B cell (primary cell): Measurements from ENCODE around the gene ABCD4. TPM values are rescaled to one million over a fixed set of nuclear protein-coding genes. Genes with fewer than 3 reads are reported as not detected.

ENCODE experiments used
- ATAC-seq: fragments of 200-7000 bp; cut with Tn5 transposase; one replicate; pipeline ENCODE4 v1.10.0; 2021; ENCODE audit warnings: low read depth, mild to moderate bottlenecking, moderate number of reproducible peaks, moderate library complexity
- CTCF ChIA-PET: fragments of 350-600 bp; sonication (Branson Sonifier 250); formaldehyde crosslinking; loops from one replicate; lab custom pipeline; 2021; ENCODE audit warnings: antibody characterized with exemption, inconsistent platforms; lab: Charles Lee
- POLR2A ChIA-PET: fragments of 350-600 bp; sonication (Branson Sonifier 250); formaldehyde crosslinking; loops from one replicate; lab custom pipeline; 2021; ENCODE audit warnings: antibody characterized with exemption; lab: Charles Lee
- DNase-seq: peaks from one replicate; pipeline ENCODE4 v3.0.0; 2013
- H2AFZ ChIP-seq: 2 replicates; pipeline ENCODE4 v1.6.1; 2012; ENCODE audit warnings: mild to moderate bottlenecking, low read depth, low read length; ENCODE audit not compliant: insufficient read depth, poor library complexity, severe bottlenecking
- H3K27ac ChIP-seq, 2 donors: 1 replicate in 1 of 2; 2 replicates in 1 of 2; pipeline ENCODE4 v1.5.1; 2012 to 2013; ENCODE audit warnings: low read length in 2 of 2, mild to moderate bottlenecking in 2 of 2, moderate library complexity in 1 of 2
- H3K27me3 ChIP-seq, 4 experiments: fragments of 200-600 bp in 1 of 4; sonication (generic) in 1 of 4; replicated peaks in 1 of 4; 1 replicate in 2 of 4; 2 replicates in 2 of 4; pipeline versions ENCODE4 v1.6.1 to v1.7.0; 2013 to 2016; ENCODE audit warnings: low read length in 3 of 4, mild to moderate bottlenecking in 2 of 4, mixed read lengths in 1 of 4, moderate library complexity in 1 of 4; ENCODE audit not compliant: insufficient read depth in 4 of 4, control insufficient read depth in 3 of 4; ENCODE audit errors: control extremely low read depth in 1 of 4
- H3K36me3 ChIP-seq, 2 experiments: replicated peaks in 1 of 2; 1 replicate in 1 of 2; 2 replicates in 1 of 2; pipeline versions ENCODE4 v1.6.1 to v1.7.1; 2013; ENCODE audit warnings: low read length in 1 of 2; ENCODE audit not compliant: insufficient read depth in 2 of 2, control insufficient read depth in 1 of 2; ENCODE audit errors: control extremely low read depth in 1 of 2, extremely low read depth in 1 of 2
- H3K4me1 ChIP-seq, 2 donors: fragments of 200-600 bp in 1 of 2; sonication (generic) in 1 of 2; 1 replicate in 1 of 2; 2 replicates in 1 of 2; pipeline versions ENCODE4 v1.5.1 to v1.6.1; 2013 to 2017; ENCODE audit warnings: low read length in 2 of 2; ENCODE audit not compliant: control insufficient read depth in 2 of 2, insufficient read depth in 2 of 2
- H3K4me2 ChIP-seq: replicated peaks from 2 replicates; pipeline ENCODE3; 2012; ENCODE audit warnings: mild to moderate bottlenecking, low read depth, low read length; ENCODE audit not compliant: poor library complexity, severe bottlenecking
- H3K4me3 ChIP-seq, 5 experiments: fragments of 200-600 bp in 1 of 5; sonication (generic) in 1 of 5; 1 replicate in 3 of 5; 2 replicates in 2 of 5; pipeline versions ENCODE4 v1.5.1 to v1.7.0; 2011 to 2016; ENCODE audit warnings: low read length in 4 of 5, mild to moderate bottlenecking in 4 of 5, low read depth in 2 of 5, control low read depth in 1 of 5, moderate library complexity in 1 of 5; ENCODE audit not compliant: insufficient read depth in 1 of 5; ENCODE audit errors: control extremely low read depth in 1 of 5, extremely low read depth in 1 of 5
- H3K79me2 ChIP-seq: fragments of 200-600 bp; sonication (generic); one replicate; pipeline ENCODE4 v1.6.0; 2016; ENCODE audit warnings: low read length; ENCODE audit not compliant: control insufficient read depth, insufficient read depth
- H3K9ac ChIP-seq: fragments of 200-600 bp; sonication (generic); 2 replicates; pipeline ENCODE4 v1.6.1; 2017; ENCODE audit warnings: mild to moderate bottlenecking, low read length, moderate library complexity
- H3K9me3 ChIP-seq, 3 donors: one replicate each; pipeline versions ENCODE4 v1.6.1 to v1.7.1; 2013; ENCODE audit warnings: low read length in 2 of 3; ENCODE audit not compliant: control insufficient read depth in 2 of 3, insufficient read depth in 1 of 3; ENCODE audit errors: control extremely low read depth in 1 of 3
- H4K20me1 ChIP-seq: 2 replicates; pipeline ENCODE4 v1.6.0; 2012; ENCODE audit warnings: mild to moderate bottlenecking, low read length; ENCODE audit not compliant: insufficient read depth, control insufficient read depth, poor library complexity, severe bottlenecking
- H3K27ac Mint-ChIP-seq: one replicate; pipeline ENCODE4 v1.8.0; 2021; ENCODE audit warnings: mixed read lengths
- H3K27me3 Mint-ChIP-seq: one replicate; pipeline ENCODE4 v1.8.0; 2021; ENCODE audit warnings: mixed read lengths
- H3K4me1 Mint-ChIP-seq: one replicate; pipeline ENCODE4 v1.8.0; 2021; ENCODE audit warnings: mixed read lengths
- H3K4me3 Mint-ChIP-seq: one replicate; pipeline ENCODE4 v1.8.0; 2021; ENCODE audit warnings: mixed read lengths
- H3K9me3 Mint-ChIP-seq: one replicate; pipeline ENCODE4 v1.8.0; 2022; ENCODE audit warnings: mixed read lengths; ENCODE audit not compliant: insufficient read depth
- CTCF ChIP-seq: fragments of 200-600 bp; IDR thresholded peaks from one replicate; pipeline ENCODE4 v1.8.0; 2022; ENCODE audit warnings: antibody characterized with exemption, mild to moderate bottlenecking
- EZH2 ChIP-seq: IDR thresholded peaks from 2 replicates; pipeline ENCODE4 v1.6.1; 2012; ENCODE audit warnings: borderline replicate concordance, low read depth, mild to moderate bottlenecking, moderate library complexity, low read length; ENCODE audit not compliant: insufficient read depth, poor library complexity, severe bottlenecking
- WGBS: methylation state at CpG from one replicate; pipeline ENCODE4 v1.1.5; 2013; ENCODE audit warnings: missing lambda C conversion rate; ENCODE audit not compliant: insufficient coverage; 5-methylcytosine and 5-hydroxymethylcytosine counted together
- intact Hi-C: fragments of 100-400 bp; cut with micrococcal nuclease; formaldehyde crosslinking; loops from one replicate; pipeline ENCODE4 v1.10.0; 2022
- polyA plus RNA-seq: library from polyadenylated mRNA; depleted of rRNA; stranded (reverse); fragments of >200 nt; gene quantifications from 2 replicates; pipeline ENCODE4 v1.2.3, GENCODE V29; 2012
- total RNA-seq, 2 donors: library from RNA; stranded (reverse); fragments of 120-200 nt in 1 of 2; gene quantifications; 1 replicate in 1 of 2; 2 replicates in 1 of 2; pipeline versions ENCODE4 v1.2.3 to v1.2.4, GENCODE V29; 2013 to 2022

ABCD4 gene
- total and polyA plus RNA-seq, 2 donors (not counting 1 experiment from before 2014, with no cell fraction given) = 90.0 to 125 TPM

DNA sequence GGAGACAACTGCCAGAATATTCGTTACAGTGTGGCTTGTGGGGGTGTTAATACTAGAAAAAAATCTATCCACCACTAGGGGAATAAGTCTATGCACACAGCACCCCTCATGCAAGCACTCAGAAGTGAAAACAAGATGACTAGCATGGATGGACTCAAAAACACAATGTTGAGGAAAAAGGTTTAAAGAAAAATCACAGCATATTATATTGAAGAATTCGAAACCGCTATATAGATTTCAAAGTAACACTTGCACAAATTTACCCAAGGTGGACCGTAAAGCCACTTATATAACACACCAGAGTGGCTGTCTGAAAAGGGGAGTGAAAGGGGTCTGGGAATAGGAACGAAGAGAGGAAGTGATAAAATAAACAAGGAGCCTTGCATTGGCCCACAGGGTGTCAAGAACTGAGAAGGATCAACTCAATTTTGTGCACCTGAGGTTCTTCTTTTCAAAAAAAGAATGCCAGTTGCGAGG lies 544 bp downstream of the ABCD4 start:
- ATAC-seq (peak; percentile 37), DNase-seq (peak; percentile 70)
- Histone ChIP-seq H3K4me2 (peak overlapping the region; percentile 86), H3K4me1 (peaks cover 11 to 14% of the 10 kb centered on the region in 2 donors), H3K9ac (peak overlapping the region; percentile 88), H2AFZ (peak overlapping the region; percentile 95), H3K27ac (peak overlapping the region; percentile 69 to 81), H3K79me2 (peaks cover 39% of the 10 kb centered on the region), H3K9me3 (no peaks in the 10 kb centered on the region), H4K20me1 (no peaks in the 10 kb centered on the region), H3K27me3 (no peaks in the 10 kb centered on the region), H3K4me3 (peak overlapping the region; percentile 69 to 96 (median 86)), H3K36me3 (peaks cover 2 to 21% of the 10 kb centered on the region in 2 experiments)
- CTCF ChIA-PET = interaction anchor here (0.6 to 2.1 kb wide), 4 partner anchors 9 to 99 kb away, joined by 3 to 10 read pairs (median 3); no protein-coding TSS in a partner anchor
- intact Hi-C loops = loop anchor here (1.0 to 5.0 kb wide), 5 partner anchors 45 to 701 kb away; partner anchors contain the start of genes AREL1, EIF2B2, FCF1 and LTBP2
- peak overlapping the region; percentile 88 for H3K27ac Mint-ChIP-seq
- H3K9me3 Mint-ChIP-seq = no peaks in the 10 kb centered on the region
- H3K4me3 Mint-ChIP-seq = peak overlapping the region; percentile 95
- H3K4me1 Mint-ChIP-seq = peaks cover 23% of the 10 kb centered on the region
- WGBS = 9% methylated on average over 1 of the region's 6 CpGs
- POLR2A ChIA-PET = interaction anchor here (0.6 to 1.1 kb wide), 2 partner anchors 99 to 579 kb away, joined by 3 to 8 read pairs; no protein-coding TSS in a partner anchor
- TF ChIP-seq CTCF (peak; percentile 72), EZH2 (no peak)
- no peaks in the 10 kb centered on the region for H3K27me3 Mint-ChIP-seq

DNA sequence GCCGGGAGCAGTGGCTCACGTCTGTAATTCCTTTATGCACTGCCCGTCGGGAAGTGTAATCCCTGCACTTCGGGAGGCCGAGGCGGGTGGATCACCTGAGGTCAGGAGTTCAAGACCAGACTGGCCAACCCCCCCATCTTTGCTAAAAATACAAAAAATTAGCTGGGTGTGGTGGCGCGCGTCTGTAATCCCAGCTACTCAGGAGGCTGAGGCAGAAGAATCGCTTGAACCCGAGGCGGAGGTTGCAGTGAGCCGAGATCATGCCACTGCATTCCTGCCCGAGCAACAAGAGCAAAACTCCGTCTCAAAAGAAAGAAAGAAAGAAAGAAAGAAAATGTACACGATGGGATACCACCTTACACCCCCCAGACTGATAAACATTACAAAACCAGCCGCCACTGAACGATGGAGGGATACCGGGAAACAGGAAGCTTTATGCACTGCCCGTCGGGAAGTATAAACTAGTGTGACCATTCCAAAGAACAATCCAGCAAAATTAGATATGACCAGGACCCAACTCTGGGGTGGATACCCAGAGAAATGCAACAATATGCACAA lies 1.1 kb downstream of the ABCD4 start:
- DNase-seq (no peak), ATAC-seq (no peak)
- Histone ChIP-seq H3K4me2 (peak overlapping the region; percentile 86), H4K20me1 (no peaks in the 10 kb centered on the region), H3K27me3 (no peaks in the 10 kb centered on the region), H3K4me1 (peaks cover 11 to 14% of the 10 kb centered on the region in 2 donors), H3K27ac (peak overlapping the region in 1 of 2 donors; percentile 81), H2AFZ (peak overlapping the region; percentile 95), H3K4me3 (peak overlapping the region; percentile 69 to 96 (median 86)), H3K79me2 (peaks cover 41% of the 10 kb centered on the region), H3K36me3 (peaks cover 2 to 26% of the 10 kb centered on the region in 2 experiments), H3K9me3 (no peaks in the 10 kb centered on the region), H3K9ac (peak overlapping the region; percentile 88)
- ChIA-PET CTCF (interaction anchor here (2.1 kb wide), 1 partner anchor 8 kb away, joined by 10 read pairs; no protein-coding TSS in a partner anchor), POLR2A (interaction anchor here (0.5 to 1.1 kb wide), 3 partner anchors 99 to 1216 kb away, joined by 3 to 8 read pairs (median 4); no protein-coding TSS in a partner anchor)
- 64% methylated on average over 9 of the region's 22 CpGs for WGBS
- H3K27me3 Mint-ChIP-seq = no peaks in the 10 kb centered on the region
- H3K9me3 Mint-ChIP-seq = no peaks in the 10 kb centered on the region
- intact Hi-C loops = loop anchor here (1.0 to 5.0 kb wide), 5 partner anchors 44 to 701 kb away; partner anchors contain the start of genes AREL1, EIF2B2, FCF1 and LTBP2
- TF ChIP-seq CTCF = no peak
- TF ChIP-seq EZH2 = no peak
- H3K4me1 Mint-ChIP-seq = peaks cover 23% of the 10 kb centered on the region
- peak overlapping the region; percentile 88 for H3K27ac Mint-ChIP-seq
- H3K4me3 Mint-ChIP-seq = peak overlapping the region; percentile 95
